Left kidney (tissue), 8 donors: ENCODE measurements around the gene CFAP210. TPM values are rescaled to one million over a fixed set of nuclear protein-coding genes. Genes with fewer than 3 reads are reported as not detected.
A peak's percentile ranks its signal among the peaks of the same experiment; 100 is the strongest.

Source experiments
- DNase-seq: peaks from one replicate; pipeline ENCODE4 v3.0.0-alpha.2; 2013
- long read RNA-seq, 8 donors: transcript quantifications; one replicate each; lab custom pipeline, GENCODE V29; 2026
- polyA plus RNA-seq: library from polyadenylated mRNA; unstranded; fragments of 120-200 nt; gene quantifications from one replicate; pipeline ENCODE4 v1.2.1, GENCODE V29; 2013; ENCODE audit not compliant: insufficient read length

CFAP210 gene
- polyA plus RNA-seq: 2.9 TPM
- long read RNA-seq, donor 1: 0 reads
- long read RNA-seq, donor 2: 0 reads
- long read RNA-seq, donor 3, partial matches to known transcripts: 524 of 588 reads
- long read RNA-seq, donor 3, other reads (novel, unspliced or antisense): 64 of 588 reads
- long read RNA-seq, donor 4: 0 reads
- long read RNA-seq, donor 5: 0 reads
- long read RNA-seq, donor 6, partial matches to known transcripts: 9 of 15 reads
- long read RNA-seq, donor 6, other reads (novel, unspliced or antisense): 6 of 15 reads
- long read RNA-seq, donor 7, partial matches to known transcripts: 0 of 8 reads
- long read RNA-seq, donor 7, other reads (novel, unspliced or antisense): 8 of 8 reads
- long read RNA-seq, donor 8: 0 reads

GRCh38 chr2:169694113-169694893 lies at the start of gene CFAP210, which contains the start of gene PHOSPHO2:
Gene CFAP210, minus strand, starts transcription at chr2:169694405. Its CDS starts 78 bp downstream, at chr2:169694327.
Gene PHOSPHO2, plus strand, starts transcription at chr2:169694469. Its CDS starts 6,503 bp downstream, at chr2:169700972.
- peak; percentile 95 for DNase-seq

GRCh38 chr2:169743549-169743948 lies 49.3 kb upstream of the CFAP210 start:
- DNase-seq: no peak

- no peak for DNase-seq
These were observed 45.1 kb upstream of the CFAP210 start for GRCh38 chr2:169739351-169739750.

GRCh38 chr2:169738566-169739229 lies 44.5 kb upstream of the CFAP210 start:
- no peak for DNase-seq

GRCh38 chr2:169736902-169737301 lies 42.7 kb upstream of the CFAP210 start:
- no peak for DNase-seq

- no peak for DNase-seq
These were observed 41.4 kb upstream of the CFAP210 start for GRCh38 chr2:169735623-169736022.

GRCh38 chr2:169734169-169734847 lies 40.1 kb upstream of the CFAP210 start:
- no peak for DNase-seq

- DNase-seq: no peak
These were observed 38.6 kb upstream of the CFAP210 start for GRCh38 chr2:169732583-169733358.

- no peak for DNase-seq
These were observed 37.9 kb upstream of the CFAP210 start for GRCh38 chr2:169732075-169732474.

- DNase-seq: no peak
These were observed 35.0 kb upstream of the CFAP210 start for GRCh38 chr2:169729274-169729605.

GRCh38 chr2:169727065-169727464 lies 32.9 kb upstream of the CFAP210 start:
- no peak for DNase-seq

- DNase-seq: no peak
These were observed 26.8 kb upstream of the CFAP210 start for GRCh38 chr2:169721016-169721415.

- DNase-seq: no peak
These were observed 24.8 kb upstream of the CFAP210 start for GRCh38 chr2:169718930-169719504.

- no peak for DNase-seq
These were observed 23.5 kb upstream of the CFAP210 start for GRCh38 chr2:169717691-169718063.

- DNase-seq: no peak
These were observed 22.9 kb upstream of the CFAP210 start for GRCh38 chr2:169716938-169717690.

- no peak for DNase-seq
These were observed 22.2 kb upstream of the CFAP210 start for GRCh38 chr2:169716238-169716886.

- no peak for DNase-seq
These were observed 21.4 kb upstream of the CFAP210 start for GRCh38 chr2:169715379-169716237.

GRCh38 chr2:169714699-169715098 lies 20.5 kb upstream of the CFAP210 start:
- DNase-seq: no peak

- no peak for DNase-seq
These were observed 19.1 kb upstream of the CFAP210 start for GRCh38 chr2:169713331-169713730.
